Astrocyte of the hippocampus (primary cell): ENCODE results near the gene ERCC1.

Experiments
- DNase-seq: peaks from one replicate; pipeline ENCODE4 v3.0.0; 2011; ENCODE audit warnings: low read depth, low spot score

Gene ERCC1

DNA sequence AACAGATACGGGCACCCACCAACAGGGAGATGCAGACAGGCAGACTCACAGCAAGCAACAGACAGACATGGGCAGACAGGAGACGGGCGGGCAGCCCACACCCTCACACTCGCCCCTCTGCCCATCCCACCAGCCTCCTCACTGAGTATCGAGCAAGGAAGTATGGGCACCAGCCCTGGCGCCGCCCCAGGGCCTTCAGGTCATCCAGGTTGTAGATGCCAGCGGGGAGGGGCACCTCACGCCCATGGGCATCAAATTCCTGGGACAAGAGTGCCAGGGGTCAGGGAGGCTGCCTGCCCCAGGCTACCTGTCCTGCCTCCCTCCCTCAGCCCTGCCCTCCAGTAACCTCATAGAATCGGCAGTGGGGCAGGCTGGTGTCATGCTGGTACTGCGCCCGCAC lies 59.0 kb downstream of the ERCC1 start:
- DNase-seq: no peak

DNA sequence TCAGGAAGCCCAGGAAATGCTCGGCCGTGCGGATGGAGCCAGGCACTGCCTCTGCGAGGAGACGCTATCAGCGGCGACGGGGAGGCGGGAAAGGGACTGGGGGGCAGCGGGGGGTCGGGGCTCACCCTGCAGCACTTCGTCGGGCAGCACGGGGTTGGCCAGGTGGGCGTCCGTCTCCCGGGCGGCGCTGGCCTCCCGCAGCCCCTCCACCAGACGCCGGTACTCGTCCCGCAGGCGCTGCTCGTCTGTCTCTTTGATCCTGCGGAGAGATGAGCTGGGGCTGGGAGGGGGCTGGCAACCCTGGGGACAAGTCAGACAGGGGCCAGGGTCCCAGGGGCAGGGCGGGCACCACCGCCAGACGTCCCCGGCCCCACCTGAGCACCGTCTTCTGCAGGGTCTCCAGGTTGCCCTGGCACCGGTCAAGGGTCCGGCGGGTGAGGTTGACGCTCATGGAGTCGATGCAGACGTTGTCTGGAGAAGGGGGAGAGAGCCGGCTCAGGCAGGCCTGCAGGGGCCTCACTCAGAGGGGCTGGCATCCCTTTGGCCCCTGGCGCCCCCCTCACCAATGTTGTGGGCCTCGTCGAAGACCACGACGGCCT lies 59.8 kb downstream of the ERCC1 start:
- no peak for DNase-seq

DNA sequence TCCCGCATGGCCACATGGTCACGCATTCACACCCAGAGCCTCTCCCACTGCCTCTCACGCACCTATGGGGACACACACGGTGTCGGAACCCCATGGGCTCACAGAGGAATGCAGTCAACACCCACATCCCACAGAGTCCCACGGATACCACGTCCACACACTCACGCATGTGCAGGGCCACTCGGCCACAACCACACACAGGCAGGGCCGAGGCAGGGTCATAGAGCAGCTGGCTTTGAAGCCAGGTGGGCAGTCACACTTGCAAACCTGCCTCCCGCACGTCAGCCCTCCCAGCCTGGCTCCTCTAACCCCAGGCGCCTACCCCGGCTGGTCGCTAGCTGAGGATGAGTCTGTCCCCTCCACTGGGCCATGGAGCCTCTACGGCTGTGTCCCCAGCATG lies 61.4 kb downstream of the ERCC1 start:
- DNase-seq: no peak

DNA sequence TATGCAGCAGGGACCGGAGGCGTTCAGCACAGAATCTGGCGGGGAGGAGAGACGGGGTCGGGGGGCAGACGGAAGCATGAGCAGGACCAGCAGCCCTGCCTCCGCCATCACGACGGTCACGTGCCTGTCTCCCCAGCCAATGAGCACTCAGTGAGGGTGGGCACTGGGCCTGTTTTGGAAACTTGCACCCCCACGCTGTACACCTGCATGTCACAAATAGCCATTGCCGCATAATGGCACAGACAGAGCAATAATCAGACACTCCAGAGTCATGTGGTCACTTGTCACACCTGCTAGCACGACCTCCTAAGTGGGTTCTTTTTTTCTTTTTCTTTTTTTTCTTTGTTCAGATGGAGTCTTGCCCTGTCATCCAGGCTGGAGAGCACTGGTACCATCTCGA lies 62.1 kb downstream of the ERCC1 start:
- DNase-seq: no peak

DNA sequence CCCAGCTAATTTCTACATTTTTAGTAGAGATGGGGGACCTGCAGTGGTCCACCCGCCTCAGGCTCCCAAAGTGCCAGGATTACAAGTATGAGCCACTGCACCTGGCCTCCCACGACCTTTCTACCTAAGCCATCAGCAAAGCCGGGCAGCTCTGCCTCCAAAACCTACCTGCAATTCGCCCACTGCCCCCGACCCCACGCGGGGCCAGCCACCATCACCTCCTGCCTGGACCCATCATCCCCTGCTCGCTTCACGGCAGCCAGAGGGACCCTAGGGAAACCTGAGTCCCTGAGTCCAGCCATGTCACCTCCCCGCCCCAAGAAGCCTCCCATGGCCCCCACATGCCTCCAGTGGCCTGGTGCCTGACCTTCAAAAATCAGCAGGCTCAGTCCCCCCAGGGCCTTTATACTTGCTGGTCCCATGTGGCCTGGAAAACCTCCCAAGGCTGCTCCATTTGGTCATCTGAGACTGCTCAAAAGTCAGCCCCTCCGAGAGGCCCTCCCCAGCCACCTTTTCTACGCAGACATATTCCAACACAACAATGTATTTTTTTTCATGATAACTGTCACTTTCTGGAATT lies 65.4 kb downstream of the ERCC1 start:
- DNase-seq: no peak

DNA sequence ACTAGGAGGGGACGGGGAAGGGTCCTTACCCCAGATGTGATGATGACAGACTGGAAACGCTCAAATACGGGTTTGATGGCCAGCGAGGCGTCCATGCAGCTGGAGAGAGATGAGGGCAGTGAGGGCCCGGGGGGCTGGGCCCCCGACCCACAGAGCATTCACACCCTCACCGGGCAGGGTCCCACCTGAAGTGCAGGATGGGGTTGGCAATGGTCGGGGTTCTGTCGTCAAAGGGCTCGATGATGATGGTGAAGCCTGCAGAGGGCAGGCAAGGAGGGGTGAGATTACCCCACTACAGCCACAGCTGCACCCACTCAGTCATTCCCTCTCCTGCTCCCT lies 66.3 kb downstream of the ERCC1 start:
- no peak for DNase-seq
